GM18870 (cell line): Measurements from ENCODE around the gene ZBTB34.

Source experiments
- ATAC-seq: cut with Tn5 transposase; IDR thresholded peaks from one replicate; pipeline ENCODE4 v1.9.1; 2021; ENCODE audit warnings: moderate library complexity; ENCODE audit not compliant: unreplicated experiment

The ZBTB34 gene

DNA sequence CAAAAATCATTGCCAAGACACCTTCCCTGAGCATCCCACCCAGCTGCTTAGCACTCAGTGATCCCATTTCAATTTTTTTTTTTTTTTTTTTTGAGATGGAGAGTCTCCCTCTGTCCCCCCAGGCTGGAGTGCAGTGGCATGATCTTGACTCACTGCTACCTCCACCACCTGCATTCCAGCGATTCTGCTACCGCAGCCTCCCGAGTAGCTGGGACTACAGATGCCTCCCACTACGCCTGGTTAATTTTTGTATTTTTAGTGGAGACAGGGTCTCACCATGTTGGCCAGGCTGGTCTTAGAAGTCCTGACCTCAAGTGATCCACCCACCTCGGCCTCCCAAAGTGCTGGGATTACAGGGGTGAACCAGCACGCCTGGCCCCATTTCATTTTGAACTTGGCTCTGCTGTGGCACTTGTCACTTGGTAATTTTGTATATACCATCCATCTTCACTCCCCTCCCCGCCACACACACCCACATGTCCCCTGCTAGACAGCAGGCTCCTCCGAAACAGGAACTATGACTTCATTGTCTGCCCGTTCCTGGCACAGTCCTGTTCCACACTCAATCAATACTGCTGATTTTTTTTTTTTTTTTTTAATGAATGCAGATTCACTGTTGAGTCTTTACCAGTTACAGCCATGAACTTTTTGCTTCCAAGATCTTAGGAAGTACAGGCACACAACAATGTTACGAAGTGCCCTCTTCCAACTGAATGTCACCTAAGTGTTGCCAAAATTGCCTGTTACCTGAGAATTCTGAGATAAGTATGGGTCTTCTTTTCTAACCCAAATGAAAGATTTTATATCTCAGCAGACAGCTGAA, 17.3 kb upstream of the ZBTB34 start:
- ATAC-seq, result no peak

DNA sequence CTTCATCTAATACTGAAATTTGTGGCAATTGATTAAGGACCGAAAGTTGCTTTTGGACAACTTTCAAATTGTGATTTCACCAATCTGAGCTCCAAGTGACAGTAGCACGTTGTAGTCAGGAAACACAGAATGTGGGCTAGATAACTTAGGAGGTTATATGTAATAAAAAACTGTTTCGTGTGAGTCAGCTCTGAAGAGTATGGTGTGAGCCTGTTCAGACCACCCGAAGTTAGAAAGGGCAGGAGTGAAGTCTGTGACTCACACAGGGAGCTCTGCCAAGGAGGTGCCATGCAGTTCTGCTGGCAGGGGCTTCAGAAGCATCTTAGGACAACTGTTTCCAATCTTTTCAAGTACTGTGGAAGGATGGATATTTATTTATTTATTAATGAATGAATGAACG, 16.4 kb upstream of the ZBTB34 start:
- ATAC-seq, result no peak

DNA sequence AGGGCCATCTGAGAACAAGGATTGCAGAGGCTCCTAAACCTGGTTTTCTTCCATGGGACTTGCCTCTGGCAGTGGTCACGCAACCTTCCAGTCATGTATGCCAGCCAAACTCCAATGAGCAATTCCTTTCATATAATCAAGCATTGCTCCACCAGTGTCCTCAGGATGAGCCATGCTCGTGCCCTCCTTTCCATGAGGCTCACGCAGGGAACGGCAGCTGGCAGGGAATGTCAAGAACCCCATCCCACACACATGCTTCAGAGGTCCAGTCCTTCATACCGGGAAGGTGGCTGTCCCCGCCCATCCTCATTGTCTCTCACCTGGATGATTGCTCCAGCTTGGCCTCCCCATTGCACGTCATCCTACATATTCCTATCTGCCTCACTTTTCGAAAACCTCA, 13.4 kb upstream of the ZBTB34 start:
- no peak for ATAC-seq

DNA sequence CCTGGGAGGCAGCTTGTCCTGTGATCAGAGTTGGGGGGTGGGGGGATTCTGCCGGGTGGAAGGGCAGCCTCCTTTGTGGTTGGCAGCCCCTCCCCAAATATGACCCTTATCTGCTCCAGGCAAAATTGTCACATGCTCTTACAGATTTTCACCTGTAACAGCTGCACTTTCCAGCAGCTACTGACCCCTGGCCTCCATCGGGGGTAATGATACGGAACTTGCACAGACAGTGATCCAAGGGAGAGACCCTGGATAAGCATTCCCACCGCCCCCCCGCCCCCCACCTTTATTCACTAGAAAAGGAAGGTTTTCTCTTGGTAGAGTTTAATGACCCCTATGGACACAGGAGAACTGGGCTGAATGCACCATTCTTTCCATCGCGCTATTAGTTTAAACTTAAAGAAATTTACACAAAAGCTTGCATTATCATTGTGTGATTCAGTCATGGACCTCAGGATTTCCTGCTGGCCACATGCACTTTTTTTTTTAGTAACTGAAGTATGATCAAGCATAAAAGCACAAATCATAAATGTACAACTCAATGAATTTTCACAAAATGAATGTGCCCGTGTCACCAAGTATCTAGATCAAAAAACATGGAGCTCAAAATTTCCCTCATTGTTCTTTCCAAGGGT, 10.7 kb upstream of the ZBTB34 start:
- ATAC-seq, result no peak

- no peak for ATAC-seq
These were observed 9.1 kb upstream of the ZBTB34 start for GRCh38 chr9:126851286-126851880.

GRCh38 chr9:126852086-126852688, 8.3 kb upstream of the ZBTB34 start:
- ATAC-seq, result no peak

DNA sequence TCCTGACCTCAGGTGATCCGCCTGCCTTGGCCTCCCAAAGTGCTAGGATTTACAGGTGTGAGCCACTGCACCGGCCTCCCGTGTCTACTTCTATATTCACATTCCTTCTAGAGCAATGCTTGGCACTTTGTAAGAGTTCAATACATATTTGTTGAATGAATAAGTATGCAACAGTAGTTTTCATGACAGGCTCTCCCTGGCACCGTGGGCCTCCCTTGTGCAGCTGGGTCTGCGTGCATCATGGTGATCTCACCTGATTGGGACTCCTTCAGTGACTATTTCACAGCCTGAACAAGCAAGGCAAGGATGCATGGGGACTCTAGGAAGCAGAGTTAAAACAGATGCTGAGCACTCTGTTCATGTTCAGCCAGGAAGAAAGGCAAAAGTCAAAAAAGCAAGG, 6.8 kb upstream of the ZBTB34 start:
- no peak for ATAC-seq

GRCh38 chr9:126854734-126855133, 5.7 kb upstream of the ZBTB34 start:
- ATAC-seq, result no peak

GRCh38 chr9:126856326-126856877, 4.0 kb upstream of the ZBTB34 start:
- ATAC-seq, result no peak

GRCh38 chr9:126857261-126857960, 3.0 kb upstream of the ZBTB34 start:
- no peak for ATAC-seq

DNA sequence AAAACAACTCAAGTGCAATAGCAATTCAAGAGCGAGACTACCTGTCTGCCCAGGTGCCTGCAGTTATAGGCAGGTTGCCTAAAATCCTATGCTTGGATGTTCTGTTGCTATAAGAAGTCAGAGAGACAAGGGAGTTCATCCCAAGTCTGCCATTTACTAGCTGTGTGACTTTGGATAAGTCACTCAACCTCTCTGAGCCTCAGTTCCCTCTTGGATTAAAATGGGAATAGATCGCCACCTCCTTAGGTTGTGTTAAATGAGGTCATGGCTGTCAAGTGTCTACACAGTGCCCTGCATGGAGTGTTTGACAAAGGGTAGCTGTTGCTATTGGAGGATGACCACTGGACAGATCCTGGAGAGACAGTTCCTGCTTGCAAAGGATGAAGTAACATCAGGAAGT, 1.3 kb upstream of the ZBTB34 start:
- ATAC-seq, result no peak

DNA sequence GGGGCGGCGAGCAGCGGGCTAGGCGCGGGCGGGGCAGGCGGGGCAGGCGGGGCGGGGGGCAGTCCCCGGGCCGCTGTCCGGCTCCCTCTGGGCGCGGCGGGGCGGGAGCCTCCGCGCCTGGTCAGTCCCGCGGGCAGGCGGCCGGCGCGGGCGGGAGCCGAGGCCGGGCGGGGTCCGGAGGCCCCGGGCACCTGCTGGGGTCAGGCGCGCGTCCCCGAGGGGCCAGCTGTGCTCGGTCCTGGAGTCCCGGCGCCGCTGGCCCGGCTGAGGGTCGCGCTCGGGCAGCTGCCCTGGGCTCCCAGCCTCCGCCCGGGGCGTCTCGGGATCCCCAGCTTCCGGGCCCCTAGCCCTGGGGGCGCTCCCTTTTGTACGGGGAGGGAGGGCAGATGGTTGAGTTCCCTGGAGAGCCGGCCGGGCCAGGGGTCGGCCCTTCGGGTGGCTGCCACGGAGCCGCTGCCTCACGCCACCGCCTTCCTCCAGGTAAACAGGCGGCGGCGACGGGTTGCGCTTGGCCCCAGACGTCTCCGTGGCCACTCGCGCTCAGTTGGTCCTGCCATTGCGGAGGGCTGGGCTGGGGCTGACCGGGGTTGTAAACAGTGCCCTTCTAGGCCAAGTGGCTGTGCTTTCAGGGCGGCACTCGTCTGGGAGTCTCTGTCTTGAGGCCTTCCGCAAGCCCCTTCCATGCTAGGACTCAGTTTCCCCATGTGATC, 473 bp downstream of the ZBTB34 start:
- no peak for ATAC-seq

GRCh38 chr9:126861707-126862103, 1.3 kb downstream of the ZBTB34 start:
- no peak for ATAC-seq

- no peak for ATAC-seq
These were observed 1.8 kb downstream of the ZBTB34 start for GRCh38 chr9:126862104-126862761.

DNA sequence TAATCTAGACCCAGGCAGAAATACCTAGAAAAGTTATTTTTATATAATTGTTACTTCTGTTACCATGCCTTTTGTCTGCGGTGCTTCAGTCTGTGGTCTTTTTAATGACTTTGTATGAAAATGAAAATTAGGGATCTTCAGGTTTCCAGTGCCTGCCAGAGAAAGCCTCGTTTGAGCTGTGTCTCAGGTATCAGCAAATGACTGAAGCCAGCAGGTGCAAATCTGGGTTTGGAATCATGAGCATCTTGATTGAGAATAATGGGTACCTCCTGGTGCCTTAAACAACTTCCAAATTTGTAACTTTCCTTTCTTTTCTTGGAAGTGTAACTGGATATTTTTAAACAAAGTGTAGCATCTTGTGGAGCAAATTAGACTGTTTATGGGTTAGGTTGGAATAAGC, 4.3 kb downstream of the ZBTB34 start:
- ATAC-seq, result no peak

GRCh38 chr9:126869368-126869767, 8.9 kb downstream of the ZBTB34 start:
- no peak for ATAC-seq

DNA sequence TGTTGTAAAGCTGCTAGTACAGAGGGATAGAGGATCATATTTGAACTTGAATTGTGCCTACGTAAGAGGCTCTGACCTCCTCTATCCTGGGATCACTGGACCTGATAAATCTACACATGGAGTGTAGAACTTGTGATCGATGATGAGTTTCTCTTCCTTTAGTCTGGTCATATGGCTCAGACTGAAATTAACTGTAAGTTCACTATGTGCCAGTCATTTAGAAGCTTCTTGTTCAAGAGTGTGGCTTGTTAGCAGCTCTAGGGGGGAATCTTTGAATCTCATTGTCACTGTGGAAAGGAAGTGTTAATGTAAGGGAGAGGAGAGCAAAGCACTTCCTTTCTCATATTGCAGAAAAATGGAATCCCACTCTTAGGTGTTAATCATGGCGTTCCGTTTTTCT, 12.1 kb downstream of the ZBTB34 start:
- no peak for ATAC-seq

DNA sequence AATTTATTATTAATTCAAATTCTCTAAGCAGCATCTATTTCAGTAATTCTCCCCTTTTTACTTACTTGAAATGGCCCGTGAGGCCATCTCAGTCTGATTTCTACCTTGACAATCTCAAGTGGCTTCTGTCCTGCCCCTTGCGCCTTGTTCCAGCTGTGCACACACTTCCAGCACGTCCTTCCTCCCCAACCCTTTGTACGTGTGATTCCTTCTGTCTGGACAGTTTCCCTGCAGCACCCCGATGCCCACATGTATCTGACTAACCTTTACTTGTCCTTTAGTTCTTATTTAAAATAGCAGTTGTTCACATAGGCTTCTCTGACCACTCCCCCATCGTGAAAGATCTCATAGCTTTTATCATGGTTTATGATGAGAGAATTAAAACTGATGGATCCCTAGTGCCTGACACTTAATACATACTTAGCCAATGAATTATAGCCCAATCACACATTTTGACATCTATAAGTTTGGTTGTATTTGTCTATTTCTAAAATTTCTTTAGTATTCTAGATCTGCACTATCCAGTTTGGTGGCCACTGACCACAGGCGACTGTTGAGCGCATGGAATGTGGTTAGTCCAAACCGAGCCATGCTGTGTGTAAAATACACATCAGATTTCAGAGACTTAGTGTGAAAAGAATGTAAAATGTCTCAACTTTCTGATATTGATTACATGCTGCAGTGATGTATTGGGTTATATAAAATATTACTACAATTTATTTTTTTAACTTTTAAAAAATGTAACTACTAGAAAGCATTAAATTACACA, 14.3 kb downstream of the ZBTB34 start:
- ATAC-seq, result no peak
